SW 1271 (cell line): ENCODE data around the gene CNIH3.
A peak's percentile ranks its signal among the peaks of the same experiment; 100 is the strongest.
"Not testable (repeated sequence)": the region's sequence is repeated elsewhere in the genome, so short reads cannot be mapped to it uniquely, and the experiment has no call there.

ENCODE experiments used
- DNase-seq, 2 experiments: peaks; one replicate each; lab custom pipeline; 2025; lab: John Stamatoyannopoulos, UW

CNIH3 gene

GRCh38 chr1:224643653-224644052, 27.5 kb downstream of the CNIH3 start:
- DNase-seq = no peak

DNA sequence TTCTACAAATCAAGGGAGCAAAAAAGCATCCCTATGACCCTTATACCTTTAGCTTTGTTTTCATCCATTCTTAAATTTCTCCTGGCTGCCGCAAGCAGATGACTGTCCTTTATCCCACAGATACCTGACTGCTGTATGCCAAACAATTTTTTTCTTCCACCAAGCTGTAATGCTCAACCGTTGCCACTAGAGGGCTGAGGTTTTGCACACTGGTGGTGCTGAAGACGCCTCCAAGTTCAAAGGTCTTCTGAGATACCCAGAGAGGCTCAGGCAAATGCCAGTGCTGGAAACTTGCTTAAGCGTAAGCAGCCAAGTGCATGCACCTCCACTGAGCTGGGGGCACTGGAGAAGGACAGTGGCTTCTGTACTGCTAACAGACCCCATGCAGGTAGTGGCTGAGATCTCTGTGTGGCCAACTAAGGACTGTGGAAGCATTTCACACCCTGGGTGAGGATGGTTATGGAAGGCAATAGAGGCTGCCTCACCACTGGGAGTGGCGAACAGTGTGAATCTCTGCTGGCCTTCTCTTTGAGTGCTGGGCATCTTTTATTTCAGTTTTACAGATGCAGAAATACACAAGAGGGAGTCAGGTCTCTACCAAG, 28.5 kb downstream of the CNIH3 start:
- DNase-seq = peak in 1 of 2 experiments; percentile 44

GRCh38 chr1:224647449-224647848, 31.3 kb downstream of the CNIH3 start:
- DNase-seq = no peak

- DNase-seq = no peak
These were observed 34.2 kb downstream of the CNIH3 start for GRCh38 chr1:224650290-224650689.

DNA sequence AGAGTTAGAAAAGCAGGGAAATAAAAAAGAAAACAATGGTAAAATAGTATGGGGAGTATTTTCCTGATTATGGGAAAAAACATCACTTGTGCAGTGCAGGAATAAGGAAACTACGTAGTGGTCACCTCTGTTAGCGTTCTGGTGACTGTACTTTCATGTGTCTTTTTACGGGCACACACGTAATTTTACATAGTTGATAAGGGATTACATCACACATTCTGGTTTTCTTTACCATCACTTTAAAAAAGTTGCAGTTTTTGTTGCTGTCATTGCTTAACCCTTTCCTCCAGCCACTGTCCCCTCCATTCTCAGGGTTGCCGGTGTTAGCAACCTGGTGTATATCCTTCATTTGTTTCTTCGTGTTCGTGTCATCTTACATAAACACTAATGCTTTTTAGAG, 35.1 kb downstream of the CNIH3 start:
- no peak for DNase-seq

GRCh38 chr1:224656392-224656791, 40.3 kb downstream of the CNIH3 start:
- no peak for DNase-seq

GRCh38 chr1:224660074-224660473, 44.0 kb downstream of the CNIH3 start:
- no peak for DNase-seq

- DNase-seq = no peak
These were observed 46.8 kb downstream of the CNIH3 start for GRCh38 chr1:224662870-224663269.

DNA sequence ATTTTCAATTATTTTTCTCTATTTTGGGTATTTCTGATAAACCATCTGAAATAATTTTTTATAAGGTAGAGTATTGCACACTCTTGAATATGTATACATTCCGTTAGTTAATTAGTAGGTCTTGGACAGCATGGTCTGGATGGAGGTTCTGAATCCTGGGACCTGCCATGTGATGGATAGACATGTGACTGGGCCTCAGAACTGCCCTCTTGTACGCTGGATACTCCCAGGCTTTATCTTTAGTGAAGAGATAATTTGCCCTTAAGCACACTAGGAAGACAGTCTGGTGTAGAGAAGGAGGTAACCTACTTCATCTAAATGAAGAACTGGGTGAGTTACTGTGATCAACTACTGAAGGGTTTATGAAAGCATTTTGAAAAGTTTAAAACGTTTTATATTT, 48.9 kb downstream of the CNIH3 start:
- DNase-seq = no peak

- DNase-seq = no peak
These were observed 50.0 kb downstream of the CNIH3 start for GRCh38 chr1:224666078-224666477.

GRCh38 chr1:224666913-224667312, 50.8 kb downstream of the CNIH3 start:
- no peak for DNase-seq

DNA sequence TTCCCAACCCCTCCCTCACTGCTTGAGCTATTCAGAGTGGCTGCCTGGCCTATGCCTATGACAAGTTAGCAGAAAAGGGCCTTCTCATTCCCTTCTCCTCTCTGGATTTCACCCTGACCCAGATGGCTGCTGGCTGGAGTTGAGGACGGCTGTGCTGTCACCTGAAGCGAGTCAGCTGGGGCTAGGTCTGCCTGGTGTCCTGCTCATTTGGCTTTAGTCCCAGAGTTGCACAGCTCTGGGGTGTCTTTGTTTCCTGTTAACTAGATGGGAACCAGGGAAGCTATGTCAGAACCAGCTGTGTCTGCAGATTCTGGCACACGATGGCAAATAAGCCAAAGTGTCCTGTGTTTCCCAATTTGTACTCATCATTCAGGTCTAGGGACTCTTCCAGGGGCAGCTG, 52.9 kb downstream of the CNIH3 start:
- no peak for DNase-seq

DNA sequence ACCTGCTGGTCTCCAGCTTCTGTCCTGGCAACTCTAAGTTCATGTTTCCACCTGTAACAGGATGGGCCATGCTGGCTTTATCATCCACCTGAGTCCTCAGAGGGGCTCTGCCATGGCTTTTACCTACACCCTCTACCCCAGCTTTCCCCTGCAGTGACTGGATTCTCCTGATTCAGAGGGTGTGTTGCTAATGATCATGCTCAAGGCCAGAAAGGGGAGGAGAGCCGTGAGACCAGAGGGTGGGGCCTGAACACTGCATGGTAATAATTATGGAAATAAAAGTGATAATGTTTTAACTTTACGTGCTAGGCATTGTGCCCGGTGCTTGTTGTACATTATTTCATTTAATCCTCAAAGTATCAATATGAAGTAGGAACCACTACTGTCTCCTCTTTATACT, 53.3 kb downstream of the CNIH3 start:
- DNase-seq = no peak

- no peak for DNase-seq
These were observed 54.4 kb downstream of the CNIH3 start for GRCh38 chr1:224670506-224670905.

DNA sequence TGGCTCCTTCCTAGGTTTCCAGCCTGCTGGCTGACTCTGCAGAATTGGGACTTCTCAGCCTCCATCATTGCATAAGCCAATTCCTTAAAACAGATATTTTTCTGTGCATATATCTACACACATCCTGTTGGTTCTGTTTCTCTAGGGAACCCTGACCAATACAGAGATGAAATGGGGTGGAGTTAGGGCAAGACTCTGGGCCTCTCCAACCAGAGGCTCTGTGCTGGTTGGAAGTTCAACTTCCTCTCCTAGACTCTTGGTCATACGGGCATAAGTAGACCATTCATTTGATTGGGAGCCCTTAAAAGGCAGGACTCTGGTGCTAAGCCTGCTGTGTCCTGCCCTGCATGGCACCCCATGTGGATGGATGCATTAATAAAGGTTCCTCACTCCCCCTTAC, 55.0 kb downstream of the CNIH3 start:
- no peak for DNase-seq

- no peak for DNase-seq
These were observed 57.0 kb downstream of the CNIH3 start for GRCh38 chr1:224673141-224673540.

GRCh38 chr1:224675590-224675989, 59.5 kb downstream of the CNIH3 start:
- no peak for DNase-seq

GRCh38 chr1:224676551-224676950, 60.4 kb downstream of the CNIH3 start:
- DNase-seq = no peak

GRCh38 chr1:224678168-224678567, 62.1 kb downstream of the CNIH3 start:
- no peak for DNase-seq

DNA sequence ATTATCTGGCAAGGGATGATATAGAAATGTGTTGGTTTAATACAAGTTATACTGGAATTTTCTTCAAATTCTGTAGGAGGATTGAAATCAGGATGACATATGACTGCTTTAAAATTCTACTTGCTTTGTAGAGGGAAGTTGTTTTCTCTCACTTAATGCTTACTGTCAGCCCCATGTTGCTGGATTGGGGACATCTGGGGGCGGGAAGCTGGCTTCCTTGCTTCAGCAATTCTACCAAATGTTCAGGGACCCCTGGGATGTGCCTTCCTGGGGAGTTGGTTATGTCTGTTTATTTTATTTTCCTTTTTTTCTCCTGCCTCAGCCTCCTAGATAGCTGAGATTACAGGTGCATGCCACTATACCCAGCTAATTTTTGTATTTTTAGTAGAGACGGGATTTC, 63.5 kb downstream of the CNIH3 start:
- DNase-seq = no peak

GRCh38 chr1:224681816-224682215, 65.7 kb downstream of the CNIH3 start:
- no peak for DNase-seq

- DNase-seq = no peak
These were observed 67.8 kb downstream of the CNIH3 start for GRCh38 chr1:224683936-224684335.

- no peak for DNase-seq
These were observed 68.9 kb downstream of the CNIH3 start for GRCh38 chr1:224684979-224685425.

GRCh38 chr1:224686140-224686539, 70.0 kb downstream of the CNIH3 start:
- DNase-seq = not testable (repeated sequence)

DNA sequence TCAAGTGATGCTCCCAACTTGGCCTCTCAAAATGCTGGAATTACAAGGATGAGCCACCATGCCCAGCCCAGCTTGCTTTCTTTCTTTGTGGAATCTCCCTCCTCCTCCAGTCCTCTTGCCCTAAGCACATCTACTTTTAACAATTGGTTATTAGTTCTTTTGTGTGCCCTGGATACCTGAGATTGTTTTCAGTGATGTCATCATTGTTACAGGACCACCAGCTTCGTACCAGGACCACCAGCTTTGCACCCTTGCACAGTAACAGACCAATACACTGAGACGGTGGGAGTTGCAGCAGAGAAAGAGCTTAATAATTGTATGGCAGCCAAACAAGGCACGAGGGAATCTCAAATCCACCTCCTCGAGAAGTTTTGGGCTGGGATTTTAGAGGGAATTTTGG, 71.3 kb downstream of the CNIH3 start:
- DNase-seq = no peak
